Ovary (tissue), 9 donors: Measurements from ENCODE around the gene CRACR2B. TPM values are rescaled to one million over a fixed set of nuclear protein-coding genes. Genes with fewer than 3 reads are reported as not detected.

Source experiments
- DNase-seq, 5 donors: peaks; one replicate each; pipeline ENCODE4 v3.0.0-alpha.2; 2019 to 2020
- H3K27ac ChIP-seq, 2 donors: fragments of 200-600 bp; one replicate each; pipeline versions ENCODE4 v1.5.1 to v1.8.0; 2019 to 2022
- H3K27me3 ChIP-seq: fragments of 200-600 bp; one replicate; pipeline ENCODE4 v1.8.0; 2022
- H3K36me3 ChIP-seq: fragments of 200-600 bp; sonication (generic); one replicate; pipeline ENCODE4 v1.5.1; 2019
- H3K4me1 ChIP-seq: one replicate; pipeline ENCODE4 v1.8.1; 2013; ENCODE audit warnings: mild to moderate bottlenecking, moderate library complexity; ENCODE audit not compliant: insufficient read depth
- H3K4me3 ChIP-seq: fragments of 200-600 bp; sonication (generic); one replicate; pipeline ENCODE4 v1.5.1; 2017
- H3K9me3 ChIP-seq, 2 donors: fragments of 200-600 bp in 1 of 2; sonication (generic) in 1 of 2; one replicate each; pipeline versions ENCODE4 v1.5.1 to v1.8.1; 2013 to 2019; ENCODE audit warnings: mild to moderate bottlenecking in 1 of 2, moderate library complexity in 1 of 2
- EP300 ChIP-seq: sonication (generic); formaldehyde crosslinking; IDR thresholded peaks from one replicate; pipeline ENCODE4 v1.6.1; 2017; ENCODE audit warnings: antibody characterized with exemption
- POLR2A ChIP-seq: fragments of 450-650 bp; IDR thresholded peaks from one replicate; pipeline ENCODE4 v1.6.1; 2017; ENCODE audit warnings: antibody characterized with exemption, mild to moderate bottlenecking, moderate library complexity
- WGBS, 3 donors: extraction: QIAGEN DNeasy Blood & Tissue Kit in 1 of 3; methylation state at CpG; one replicate each; pipeline versions ENCODE4 v1.1.5 to v1.1.7; 2013 to 2017; 5-methylcytosine and 5-hydroxymethylcytosine counted together
- intact Hi-C, 4 donors: fragments of 100-400 bp; cut with DNase I; formaldehyde crosslinking; loops; one replicate each; pipeline versions ENCODE4 v1.11.0 to v1.15.1; 2022 to 2023
- polyA plus RNA-seq, 2 donors: library from polyadenylated mRNA; stranded (reverse); fragments of 200-250 nt in 1 of 2; fragments of 350-450 nt in 1 of 2; fragmentation: Illumina TruSeq in 1 of 2; extraction: RNeasy Lipid Tissue Mini Kit (QIAGEN cat#74804) in 1 of 2; gene quantifications; one replicate each; pipeline ENCODE4 v1.2.3, GENCODE V29; 2013 to 2014
- total RNA-seq, 7 donors: library from RNA; depleted of rRNA in 2 of 7; stranded (reverse); fragments of >200 nt in 2 of 7; fragmentation: NEBNext Ultra II Directional in 3 of 7; extraction: Animal tissue kit (Norgen Biotek cat#: 25700) in 3 of 7; gene quantifications; one replicate each; pipeline versions ENCODE4 v1.1.0 to v1.2.4, GENCODE V29; 2016 to 2023
- TF ChIP-seq, protein P1 (sequence below), 3 donors: fragments of 450-650 bp in 2 of 3; fragments of 200-600 bp in 1 of 3; IDR thresholded peaks; one replicate each; pipeline versions ENCODE4 v1.5.1 to v1.8.0; 2016 to 2022; ENCODE audit warnings: antibody characterized with exemption in 3 of 3, mild to moderate bottlenecking in 1 of 3
- donor health status: DM: no; HTN: no; CAD: no; lungs with moderate emphysema.
- donor health status: DM: no; HTN: no; CAD: no.
- donor health status: Bipolar disorder and iron deficiency.
- donor health status: DM: yes; HTN: yes; CAD: no.
- donor health status: DM: no; HTN: no; CAD: no.
- donor health status: DM: yes; HTN: yes; CAD: no.

The CRACR2B gene
- total and polyA plus RNA-seq, 9 donors, result 0.18 to 6.5 (median 3.9) TPM

DNA sequence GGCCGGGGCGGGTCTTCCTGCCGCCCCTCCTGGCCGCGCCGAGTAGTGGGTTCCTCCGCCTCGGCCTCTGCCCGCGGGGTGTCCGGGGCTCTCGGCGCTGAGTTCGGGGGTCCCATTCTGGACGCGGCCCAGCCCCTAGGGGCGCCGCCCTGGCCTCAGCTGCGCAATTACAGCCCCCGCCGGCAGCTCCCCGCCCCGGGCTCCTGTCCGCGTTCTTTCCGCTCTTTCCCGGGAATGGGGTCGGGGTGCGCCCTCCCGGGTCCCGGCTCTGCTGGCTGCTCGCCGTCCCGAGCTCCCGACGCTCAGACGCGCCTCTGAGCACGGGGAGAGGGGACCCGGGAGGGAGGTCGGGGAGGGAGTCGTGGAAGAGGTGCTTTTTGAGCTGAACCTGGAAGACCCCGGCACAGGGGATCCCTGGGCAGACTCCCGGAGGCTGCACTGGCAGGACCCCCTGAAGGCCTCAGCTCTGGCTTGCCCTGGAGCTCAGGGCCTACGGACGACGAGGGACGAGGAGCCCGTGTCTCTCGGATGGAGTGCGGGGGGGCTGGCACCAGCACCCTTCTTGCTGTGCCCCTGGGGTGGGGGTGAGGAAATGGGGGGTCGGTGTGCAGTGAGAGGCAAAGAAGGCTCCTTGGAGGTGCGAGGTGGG, 15.5 kb downstream of the CRACR2B start:
- TF ChIP-seq, protein P1, sequence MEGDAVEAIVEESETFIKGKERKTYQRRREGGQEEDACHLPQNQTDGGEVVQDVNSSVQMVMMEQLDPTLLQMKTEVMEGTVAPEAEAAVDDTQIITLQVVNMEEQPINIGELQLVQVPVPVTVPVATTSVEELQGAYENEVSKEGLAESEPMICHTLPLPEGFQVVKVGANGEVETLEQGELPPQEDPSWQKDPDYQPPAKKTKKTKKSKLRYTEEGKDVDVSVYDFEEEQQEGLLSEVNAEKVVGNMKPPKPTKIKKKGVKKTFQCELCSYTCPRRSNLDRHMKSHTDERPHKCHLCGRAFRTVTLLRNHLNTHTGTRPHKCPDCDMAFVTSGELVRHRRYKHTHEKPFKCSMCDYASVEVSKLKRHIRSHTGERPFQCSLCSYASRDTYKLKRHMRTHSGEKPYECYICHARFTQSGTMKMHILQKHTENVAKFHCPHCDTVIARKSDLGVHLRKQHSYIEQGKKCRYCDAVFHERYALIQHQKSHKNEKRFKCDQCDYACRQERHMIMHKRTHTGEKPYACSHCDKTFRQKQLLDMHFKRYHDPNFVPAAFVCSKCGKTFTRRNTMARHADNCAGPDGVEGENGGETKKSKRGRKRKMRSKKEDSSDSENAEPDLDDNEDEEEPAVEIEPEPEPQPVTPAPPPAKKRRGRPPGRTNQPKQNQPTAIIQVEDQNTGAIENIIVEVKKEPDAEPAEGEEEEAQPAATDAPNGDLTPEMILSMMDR (IDR thresholded peaks at IDR 0.05), result no peak
- TF ChIP-seq EP300, result no peak
- TF ChIP-seq POLR2A, result no peak
- Histone ChIP-seq H3K36me3 (no peaks in the 10 kb centered on the region), H3K27me3 (no peaks in the 10 kb centered on the region), H3K4me3 (peak overlapping the region; percentile 49), H3K4me1 (peaks cover 26% of the 10 kb centered on the region), H3K27ac (peak overlapping the region; percentile 74 to 92), H3K9me3 (no peaks in the 10 kb centered on the region)
- WGBS, 3 donors, result 0 to 2% (median 1%) methylated on average over 26 to 53 of the region's 53 CpGs
- intact Hi-C loops, result loop anchor here in 1 of 4 donors (5.0 to 10.0 kb wide), 2 partner anchors 36 to 622 kb away; partner anchors contain the start of genes PIDD1 and RPLP2
- peak in 1 of 5 donors; percentile 71 for DNase-seq

DNA sequence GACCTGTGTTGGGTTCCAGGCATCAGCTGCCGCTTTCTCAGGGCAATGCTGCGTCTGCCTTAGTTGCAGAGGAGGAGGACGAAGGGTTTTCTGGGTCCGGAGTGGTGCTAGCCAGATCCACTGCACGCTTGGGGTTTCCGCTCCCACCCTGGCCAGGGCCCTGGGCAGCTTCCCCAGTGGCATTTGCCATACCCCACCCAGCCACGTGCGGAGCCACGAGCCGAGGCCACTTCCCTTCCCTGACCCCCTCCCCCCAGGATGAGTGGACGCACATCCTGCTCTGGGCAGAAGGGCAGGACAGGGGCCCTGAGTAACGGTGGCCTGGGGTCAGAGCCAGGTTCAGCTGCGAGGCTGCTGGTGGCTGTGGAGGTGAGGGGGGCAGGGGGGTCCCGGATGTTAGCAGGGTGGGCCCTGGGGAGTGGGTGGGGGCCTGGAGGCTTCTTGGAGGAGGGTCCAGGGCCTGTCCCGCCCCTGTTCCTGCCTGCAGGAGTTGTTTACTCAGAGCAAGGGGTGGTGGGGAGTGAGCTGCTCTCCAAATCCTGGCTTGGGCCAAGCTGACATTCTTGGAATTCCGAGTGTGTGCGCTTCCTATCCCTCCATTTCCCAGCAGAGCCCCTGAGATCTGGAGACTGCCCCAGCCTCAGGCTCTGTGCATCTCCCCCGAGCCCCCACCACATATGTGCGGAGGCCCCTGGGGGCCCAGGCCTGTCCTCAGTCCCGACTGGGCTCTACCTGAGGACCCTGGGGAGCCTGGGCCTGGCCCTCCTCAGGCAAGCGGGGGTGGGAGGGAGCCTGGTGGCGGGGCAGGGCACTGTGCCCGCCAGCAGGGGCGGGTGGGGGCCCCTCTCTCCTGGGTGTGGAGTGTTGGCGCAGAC, 16.3 kb downstream of the CRACR2B start:
- no peaks in the 10 kb centered on the region for H3K9me3 ChIP-seq
- intact Hi-C loops, result loop anchor here in 1 of 4 donors (5.0 to 10.0 kb wide), 2 partner anchors 37 to 621 kb away; partner anchors contain the start of genes PIDD1 and RPLP2
- no peaks in the 10 kb centered on the region for H3K27me3 ChIP-seq
- peak; percentile 25 for TF ChIP-seq POLR2A
- TF ChIP-seq EP300, result peak; percentile 65
- TF ChIP-seq, protein P1 (IDR thresholded peaks at IDR 0.05), result no peak
- peak; percentile 88 to 93 (median 92) for DNase-seq
- peaks cover 28% of the 10 kb centered on the region for H3K4me1 ChIP-seq
- WGBS, 3 donors, result 1 to 2% (median 1%) methylated on average over 20 to 25 of the region's 25 CpGs
- H3K36me3 ChIP-seq, result no peaks in the 10 kb centered on the region
- H3K4me3 ChIP-seq, result peak overlapping the region; percentile 49
- H3K27ac ChIP-seq, result peak overlapping the region; percentile 74 to 92

DNA sequence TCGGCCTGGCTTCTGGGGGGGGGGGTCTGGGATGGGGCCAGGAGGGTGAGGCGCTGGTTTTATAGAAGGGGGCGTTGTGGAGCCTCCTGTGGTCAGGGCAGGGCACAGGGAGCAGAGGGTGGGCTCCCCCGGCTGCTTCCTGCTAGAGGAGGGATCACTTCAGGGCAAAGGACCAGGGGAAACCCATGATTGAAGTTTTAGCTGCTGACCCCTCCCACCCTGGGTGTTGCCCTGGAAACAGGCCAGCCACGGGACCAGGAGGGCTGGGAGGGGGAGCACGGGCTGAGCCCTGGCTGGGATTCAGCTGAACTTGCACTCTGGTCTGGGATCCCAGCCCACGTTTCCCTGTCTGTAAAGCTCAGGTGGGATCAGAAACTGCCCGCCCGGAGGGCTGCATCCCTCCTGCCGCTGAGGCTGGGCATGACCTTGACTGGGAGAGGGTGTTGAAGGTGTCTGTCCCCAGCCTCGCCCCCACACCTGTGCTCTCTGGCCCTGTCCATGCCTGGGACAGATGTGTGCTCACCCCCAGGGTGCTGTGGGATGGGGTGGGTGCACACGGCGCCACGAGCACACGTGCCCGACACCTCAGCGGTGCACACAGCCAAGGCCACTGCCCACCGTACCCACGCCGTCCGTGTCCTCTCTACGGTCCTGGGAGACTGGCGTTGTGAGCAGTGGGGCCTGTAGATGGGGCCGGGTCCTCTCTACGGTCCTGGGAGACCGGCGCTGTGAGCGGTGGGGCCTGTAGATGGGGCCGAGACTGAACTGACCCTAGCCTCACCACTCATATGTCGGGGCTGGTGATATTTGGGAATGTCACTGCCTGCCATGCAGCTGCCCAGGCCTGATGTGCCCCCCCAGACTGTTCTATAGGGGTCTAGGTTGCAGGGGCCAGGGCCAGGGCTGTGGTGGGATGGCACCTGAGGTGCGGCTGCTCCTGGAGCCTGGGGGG, 17.2 kb downstream of the CRACR2B start:
- TF ChIP-seq POLR2A, result peak; percentile 18
- no peak for TF ChIP-seq EP300
- no peaks in the 10 kb centered on the region for H3K27me3 ChIP-seq
- peak overlapping the region; percentile 49 for H3K4me3 ChIP-seq
- peak overlapping the region; percentile 74 to 92 for H3K27ac ChIP-seq
- peaks cover 32% of the 10 kb centered on the region for H3K4me1 ChIP-seq
- intact Hi-C loops, result loop anchor here in 1 of 4 donors (5.0 to 10.0 kb wide), 2 partner anchors 38 to 620 kb away; partner anchors contain the start of genes PIDD1 and RPLP2
- no peaks in the 10 kb centered on the region for H3K36me3 ChIP-seq
- no peaks in the 10 kb centered on the region for H3K9me3 ChIP-seq
- DNase-seq, result peak; percentile 95 to 97 (median 95)
- 11 to 16% (median 15%) methylated on average over 28 to 31 of the region's 31 CpGs for WGBS, 3 donors

DNA sequence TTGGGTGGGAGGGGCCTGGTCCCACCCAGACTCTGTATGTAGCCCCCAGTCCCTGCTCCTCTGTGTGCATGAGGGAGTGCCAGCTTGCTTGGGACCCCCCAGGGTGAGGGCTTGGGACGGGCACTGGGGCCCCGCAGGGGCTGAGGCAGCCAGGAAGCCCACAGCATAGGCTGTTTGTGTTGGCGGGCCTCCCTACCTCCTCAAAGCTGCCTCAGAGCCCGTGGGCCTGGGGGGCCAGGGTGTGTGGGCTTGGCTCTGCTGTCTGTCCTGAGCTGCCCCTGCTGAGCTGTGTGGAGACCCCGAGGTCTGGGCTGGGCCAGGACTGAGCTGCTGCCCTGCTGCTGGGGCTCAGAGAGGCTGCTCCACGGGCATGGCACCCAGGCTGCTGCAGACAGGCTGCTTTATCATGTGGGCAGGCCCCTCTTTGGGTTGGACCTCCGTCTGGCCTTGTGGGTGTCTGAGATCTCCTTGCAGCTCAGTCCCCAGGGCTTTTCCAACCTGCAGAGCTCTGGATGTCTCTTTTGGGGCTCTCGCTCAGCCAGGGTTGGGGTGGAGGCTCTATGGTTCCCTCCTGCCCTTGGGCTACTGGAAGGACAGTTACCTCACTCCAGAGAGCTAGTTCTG, 18.3 kb downstream of the CRACR2B start:
- no peak for TF ChIP-seq EP300
- TF ChIP-seq POLR2A, result no peak
- TF ChIP-seq, protein P1 (IDR thresholded peaks at IDR 0.05), result no peak
- Histone ChIP-seq H3K4me3 (no peak overlapping the region), H3K27me3 (no peaks in the 10 kb centered on the region), H3K9me3 (no peaks in the 10 kb centered on the region), H3K27ac (peak overlapping the region; percentile 74 to 92), H3K4me1 (peaks cover 32% of the 10 kb centered on the region), H3K36me3 (no peaks in the 10 kb centered on the region)
- no peak for DNase-seq
- 27 to 31% (median 30%) methylated on average over 7 to 8 of the region's 8 CpGs for whole genome bisulfite sequencing, 3 donors
- intact Hi-C loops, result loop anchor here in 1 of 4 donors (10.0 kb wide), 1 partner anchor 619 kb away; no protein-coding TSS in a partner anchor
